HG02884 (cell line): ENCODE data around the gene ABCC11.

Experiments used
- ATAC-seq: cut with Tn5 transposase; IDR thresholded peaks from one replicate; pipeline ENCODE4 v1.9.1; 2021; ENCODE audit warnings: mild to moderate bottlenecking, moderate library complexity; ENCODE audit not compliant: unreplicated experiment

ABCC11 gene

DNA sequence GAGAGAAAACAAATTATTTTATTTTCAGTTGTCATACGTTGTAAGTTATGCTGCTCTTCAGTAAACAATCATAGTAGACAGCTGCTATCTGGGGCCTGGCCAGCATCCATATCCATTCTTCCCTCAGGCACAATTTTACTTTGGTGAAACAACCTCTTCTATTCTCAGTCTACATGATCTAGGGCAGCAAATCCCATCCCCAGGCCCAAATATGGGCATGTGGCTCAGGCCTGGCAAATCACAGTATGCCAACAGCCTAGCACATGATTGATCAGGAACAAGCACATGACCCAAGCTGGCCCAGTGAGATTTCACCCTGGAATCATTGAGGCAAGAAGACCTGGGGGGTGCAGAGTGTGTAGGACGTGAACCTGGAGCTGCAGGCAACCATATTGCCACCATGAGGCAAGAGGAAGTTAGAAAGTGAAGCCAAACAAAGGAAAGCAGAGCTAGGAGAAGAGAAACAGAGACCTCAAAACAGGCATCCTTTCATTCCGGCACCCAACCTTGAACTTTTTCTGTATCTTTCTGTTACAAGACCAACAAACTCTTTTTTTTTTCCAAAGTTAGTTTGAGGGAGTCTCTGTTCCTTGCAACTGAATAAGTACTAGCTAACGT is 81.3 kb downstream of the ABCC11 start:
- no peak for ATAC-seq

DNA sequence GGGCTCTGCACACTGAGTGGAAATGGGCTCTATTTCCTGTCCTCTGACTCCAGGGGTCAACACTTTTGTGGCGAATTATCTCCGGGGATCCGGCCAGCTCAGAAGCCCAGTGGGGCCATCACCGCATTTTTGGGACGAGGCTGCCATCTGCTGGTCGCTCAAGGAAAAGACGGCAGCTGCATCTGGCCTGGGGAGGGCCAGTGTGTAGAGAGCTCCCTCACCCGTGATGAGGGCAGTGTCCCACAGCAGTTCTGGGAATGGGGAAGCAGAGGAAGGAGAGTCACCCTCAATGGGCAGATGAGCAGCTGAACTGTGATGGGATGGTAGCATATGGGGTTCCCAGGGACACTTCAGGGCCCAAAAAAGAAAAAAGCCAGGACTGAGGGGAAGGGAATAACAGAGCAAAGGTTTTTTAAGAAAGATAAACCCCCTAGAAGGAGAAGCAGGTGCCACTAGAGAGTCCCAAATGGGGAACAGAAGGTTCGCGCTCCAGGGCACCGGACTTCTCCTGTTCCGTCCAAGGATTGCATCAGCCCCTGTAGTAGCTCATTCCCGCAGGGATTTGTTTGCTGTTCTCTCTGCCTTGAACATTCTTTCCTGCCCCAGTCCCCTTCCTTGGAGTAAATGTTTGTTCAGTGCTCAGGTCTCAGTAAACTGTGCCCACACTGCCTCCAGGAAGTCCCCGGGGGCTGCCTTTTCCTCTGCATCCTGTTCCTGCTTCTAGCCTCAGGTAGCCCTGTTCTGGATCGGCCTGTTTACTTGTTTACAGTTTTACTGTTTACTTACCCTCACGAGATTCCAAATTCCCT is 82.2 kb downstream of the ABCC11 start:
- peak; percentile 80 for ATAC-seq

DNA sequence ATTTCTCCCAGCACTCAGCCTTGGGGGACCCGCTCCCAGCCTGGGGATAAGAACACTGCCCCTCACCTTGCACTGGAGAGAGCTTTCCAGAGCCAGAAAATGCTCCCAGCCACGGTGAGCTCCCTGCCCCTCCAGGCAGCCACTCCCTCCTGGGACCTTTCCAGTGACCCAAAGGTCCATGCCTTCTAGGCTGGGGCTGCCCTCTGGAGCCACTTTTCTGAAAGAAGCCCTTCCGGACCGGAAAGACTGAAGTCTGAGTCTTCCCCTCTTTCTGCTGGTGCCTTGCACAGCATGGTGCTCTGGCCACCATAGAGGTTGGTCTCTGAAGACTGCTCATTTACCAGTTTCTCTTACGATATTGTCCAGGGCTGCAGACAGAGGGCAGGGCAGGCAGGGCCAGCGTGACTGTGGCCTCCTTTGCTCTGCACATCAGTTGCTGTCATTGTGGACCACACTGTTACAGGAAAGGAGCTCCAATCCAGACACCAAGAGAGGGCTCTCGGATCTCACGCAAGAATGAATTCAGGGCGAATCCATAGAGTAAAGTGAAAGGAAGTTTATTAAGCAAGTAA is 84.4 kb downstream of the ABCC11 start:
- no peak for ATAC-seq

DNA sequence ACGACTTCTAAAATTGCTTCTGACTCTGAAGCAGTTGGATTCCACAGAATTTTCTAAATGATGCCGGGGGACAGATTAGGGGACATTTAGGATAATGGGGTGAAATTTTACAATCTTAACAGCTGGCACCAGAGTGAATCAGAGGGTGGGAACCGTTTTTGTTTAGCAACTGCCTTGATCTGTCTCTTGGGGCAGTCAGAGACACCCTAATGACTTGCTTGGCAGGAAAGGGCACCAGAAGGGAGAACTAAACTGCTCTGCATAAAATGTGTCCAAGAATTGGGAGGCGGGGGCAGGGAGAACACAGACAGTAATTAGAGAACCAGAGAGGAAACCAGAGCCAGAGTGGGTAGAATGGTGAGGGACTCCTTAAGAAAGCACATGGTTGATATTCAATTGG is 85.4 kb downstream of the ABCC11 start:
- no peak for ATAC-seq

DNA sequence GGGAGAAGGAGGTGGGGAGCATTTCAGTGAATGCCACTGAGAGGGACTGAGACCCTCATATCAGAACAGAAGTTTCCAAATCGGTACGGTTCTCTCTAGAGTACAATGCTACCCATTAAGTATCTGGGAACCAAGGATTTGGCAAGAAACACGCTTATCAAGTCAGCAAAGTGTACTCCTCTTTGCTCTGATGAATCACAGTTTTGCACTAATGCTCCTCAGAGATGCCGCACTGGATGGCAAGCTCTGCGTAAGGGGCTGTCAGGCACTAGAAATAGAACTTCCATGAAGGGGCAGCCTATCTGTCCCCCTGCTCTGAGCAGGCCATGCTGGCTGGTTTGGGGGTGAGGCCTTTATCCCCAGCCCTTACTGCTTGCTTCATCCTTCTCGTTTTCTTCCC is 86.8 kb downstream of the ABCC11 start:
- ATAC-seq = no peak

DNA sequence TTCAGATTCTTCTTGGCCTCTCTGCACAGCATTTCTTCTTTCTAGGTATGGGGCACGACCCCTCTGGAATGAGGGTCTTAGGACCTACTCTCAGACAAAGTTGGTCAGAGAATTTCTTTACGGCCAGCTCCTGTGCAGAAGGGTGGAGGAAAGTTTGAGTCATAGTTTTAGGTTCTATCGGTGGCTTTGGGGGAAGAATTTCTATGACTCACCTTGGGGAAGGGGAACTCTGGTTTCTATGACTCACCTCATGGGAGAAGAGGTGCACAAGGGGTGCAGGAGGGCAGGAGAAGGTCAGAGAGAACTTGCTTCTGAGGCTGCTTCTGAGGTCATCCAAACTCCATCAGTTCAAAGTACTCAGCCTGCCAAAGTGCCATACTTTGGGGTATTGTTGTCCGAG is 89.0 kb downstream of the ABCC11 start:
- peak; percentile 82 for ATAC-seq

DNA sequence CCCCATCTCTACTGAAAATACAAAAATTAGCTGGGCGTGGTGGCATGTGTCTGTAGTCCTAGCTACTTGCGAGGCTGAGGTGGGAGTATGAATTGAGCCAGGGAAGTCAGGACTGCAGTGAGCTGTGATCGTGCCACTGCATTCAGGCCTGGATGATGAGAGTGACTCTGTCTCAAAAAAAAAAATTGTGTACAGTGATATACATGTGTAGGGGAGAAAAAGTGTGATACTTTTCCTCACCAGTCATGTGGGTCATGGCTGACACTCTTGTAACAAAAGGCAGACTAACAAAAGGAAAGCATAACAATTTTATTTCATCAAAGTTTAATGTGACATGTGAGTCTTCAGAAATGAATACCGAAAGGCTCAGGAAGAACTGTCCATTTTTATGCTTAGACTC is 89.5 kb downstream of the ABCC11 start:
- no peak for ATAC-seq

DNA sequence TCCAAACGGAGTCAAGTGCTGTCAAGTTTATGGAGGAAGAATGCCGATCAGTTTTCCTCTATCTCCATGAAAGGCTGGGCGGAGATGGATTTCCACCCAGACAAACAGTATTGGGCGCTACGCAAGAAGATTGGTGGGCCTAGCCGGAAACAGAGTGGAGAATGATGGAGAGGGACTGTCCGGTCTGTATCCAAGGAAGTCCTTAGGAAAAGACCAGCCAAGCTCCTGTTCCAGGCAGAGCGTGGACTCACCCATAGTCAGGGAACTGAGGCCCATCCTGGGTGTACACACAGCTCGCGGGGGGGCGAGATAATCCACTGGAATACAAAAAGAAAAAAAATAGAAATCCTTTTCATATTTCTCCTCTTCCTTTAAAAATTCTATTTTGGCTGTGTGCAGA is 90.0 kb downstream of the ABCC11 start:
- no peak for ATAC-seq

DNA sequence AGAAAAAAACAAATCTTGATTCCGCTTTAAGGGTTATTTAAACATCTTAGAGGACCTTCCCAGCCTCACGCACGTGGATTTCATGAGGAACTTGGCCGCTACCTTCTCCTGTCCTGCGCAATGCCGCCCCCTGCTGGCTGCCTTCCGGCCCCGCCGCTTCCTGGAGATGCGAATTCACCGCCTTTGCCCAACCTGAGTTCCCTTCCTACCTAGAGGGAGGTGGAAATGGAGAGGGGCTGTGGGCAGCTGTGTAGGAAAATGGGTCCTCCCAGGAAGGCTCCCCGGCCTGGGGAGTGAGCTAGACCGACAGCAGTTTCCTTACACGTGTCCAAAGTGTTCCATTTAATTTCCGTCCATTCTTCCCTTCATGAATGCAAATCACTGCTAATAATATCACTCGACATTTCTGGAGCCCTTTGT is 90.5 kb downstream of the ABCC11 start:
- no peak for ATAC-seq

DNA sequence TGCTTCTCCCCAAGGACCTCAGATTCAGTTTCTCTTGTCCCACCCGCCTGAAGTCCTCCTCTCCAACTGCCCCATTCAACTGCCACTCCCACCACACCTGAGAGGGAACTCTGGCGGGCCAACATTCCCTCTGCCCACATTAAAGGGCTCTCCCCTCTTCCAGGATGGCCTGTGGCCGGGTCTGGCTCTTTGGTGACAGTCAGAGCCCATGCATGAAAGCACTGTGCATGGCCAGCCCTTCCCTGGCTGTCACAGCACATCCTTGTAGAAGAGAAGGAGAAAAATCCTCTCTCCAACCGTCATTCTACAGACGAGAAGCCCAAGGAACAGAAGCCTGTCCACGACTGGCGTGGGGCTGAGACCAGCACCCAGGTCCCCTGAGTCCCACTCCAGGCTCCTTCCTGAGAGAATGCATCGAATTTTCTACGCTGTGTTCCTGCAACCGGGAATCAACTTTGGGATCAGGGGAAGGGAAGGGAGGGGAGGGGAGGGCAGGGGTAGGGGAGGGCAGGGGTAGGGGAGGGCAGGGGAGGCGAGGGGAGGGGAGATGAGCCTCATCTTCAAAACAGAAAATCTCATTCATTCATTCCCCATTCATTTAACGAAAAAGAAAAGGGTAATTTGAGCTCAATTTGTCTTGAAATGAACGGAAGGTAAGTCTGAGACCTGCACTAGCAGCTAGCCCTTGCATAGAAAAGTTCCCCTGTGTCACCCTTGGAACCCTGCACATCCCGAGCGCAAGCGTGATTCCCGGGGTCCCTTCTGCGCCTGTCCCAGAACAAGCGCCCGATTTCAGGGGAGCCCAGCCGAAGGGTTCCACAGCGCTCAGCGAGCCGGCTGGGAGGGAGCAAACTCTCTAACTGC is 91.2 kb downstream of the ABCC11 start, which contains the start of gene ABCC12:
ABCC12 (minus strand) TSS at position 68 of the 864 bp plus-strand sequence. CDS start 9,569 bp downstream, outside the sequence.
- no peak for ATAC-seq

DNA sequence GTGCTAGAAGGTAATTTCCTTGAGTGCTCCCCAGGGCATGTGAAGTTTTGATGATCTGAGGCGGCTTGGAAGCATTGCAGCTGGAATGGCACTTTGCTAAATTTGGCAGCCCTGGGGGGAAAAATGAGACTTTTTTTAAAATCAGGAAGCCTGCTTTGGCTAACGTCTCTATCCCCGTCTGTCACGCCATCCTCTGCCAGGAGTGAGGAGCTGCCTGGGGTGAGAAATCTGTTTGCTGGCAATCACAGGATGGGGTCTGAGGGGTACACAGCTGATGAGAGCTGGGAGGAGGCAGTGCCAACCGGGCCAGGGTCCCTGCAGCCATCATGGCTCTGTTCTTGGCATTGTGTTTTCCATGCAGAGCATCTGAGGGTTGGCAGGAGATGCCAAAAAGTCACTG is 93.6 kb downstream of the ABCC11 start:
- ATAC-seq = no peak

DNA sequence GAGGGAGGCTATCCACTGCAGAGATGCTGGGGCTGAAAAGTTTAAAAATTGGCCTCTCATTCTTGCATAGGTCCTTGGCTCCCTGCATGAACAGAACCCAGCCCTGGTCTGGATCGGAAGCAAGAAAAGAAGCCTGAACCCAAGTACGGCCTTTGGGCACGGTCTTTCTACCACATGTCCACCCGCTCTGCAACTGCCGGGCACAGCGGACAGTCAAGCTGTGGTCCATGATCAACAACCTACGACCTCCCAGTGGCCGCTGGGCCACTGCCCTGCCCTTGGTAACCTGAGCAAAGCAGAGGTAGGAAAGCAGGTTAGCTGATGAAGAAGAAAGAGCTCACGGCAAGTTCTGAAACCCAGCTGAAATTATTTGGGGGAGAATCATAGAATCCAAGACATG is 95.1 kb downstream of the ABCC11 start:
- no peak for ATAC-seq

DNA sequence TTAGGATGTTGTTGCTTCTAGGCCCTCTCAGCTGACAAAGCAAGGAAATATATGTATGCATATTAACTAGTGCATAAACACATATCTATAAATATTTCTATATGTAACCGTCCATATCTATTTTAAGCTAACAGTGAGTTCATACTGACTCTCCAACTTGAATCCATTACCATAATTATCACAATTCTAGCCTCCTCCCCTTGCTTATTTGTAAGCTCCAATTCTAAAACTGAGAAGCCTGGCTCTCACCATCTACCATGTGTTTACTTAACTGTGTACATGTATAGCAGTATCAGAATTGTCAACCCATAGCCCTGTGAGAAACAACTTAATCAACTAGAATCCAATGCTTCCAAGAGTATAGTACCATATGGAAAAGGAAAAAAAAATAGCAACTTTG is 96.6 kb downstream of the ABCC11 start:
- ATAC-seq = no peak

DNA sequence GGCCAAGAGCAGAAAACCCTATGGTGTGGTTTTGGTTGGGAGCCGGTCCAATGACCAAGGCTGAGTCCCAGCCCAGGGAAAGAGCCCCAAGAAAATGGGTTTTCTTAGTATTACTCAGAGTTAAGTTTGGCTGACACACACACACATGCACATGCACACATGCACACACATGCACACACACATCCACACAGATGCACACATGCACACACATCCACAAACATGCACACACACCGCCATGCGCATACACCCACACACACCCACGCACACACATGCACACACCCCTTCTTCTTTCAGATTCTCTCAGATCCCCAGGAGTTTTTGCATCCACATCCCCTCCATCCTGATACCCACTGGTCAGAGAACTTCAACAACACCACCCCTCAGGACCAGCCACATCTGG is 100.6 kb downstream of the ABCC11 start:
- no peak for ATAC-seq

DNA sequence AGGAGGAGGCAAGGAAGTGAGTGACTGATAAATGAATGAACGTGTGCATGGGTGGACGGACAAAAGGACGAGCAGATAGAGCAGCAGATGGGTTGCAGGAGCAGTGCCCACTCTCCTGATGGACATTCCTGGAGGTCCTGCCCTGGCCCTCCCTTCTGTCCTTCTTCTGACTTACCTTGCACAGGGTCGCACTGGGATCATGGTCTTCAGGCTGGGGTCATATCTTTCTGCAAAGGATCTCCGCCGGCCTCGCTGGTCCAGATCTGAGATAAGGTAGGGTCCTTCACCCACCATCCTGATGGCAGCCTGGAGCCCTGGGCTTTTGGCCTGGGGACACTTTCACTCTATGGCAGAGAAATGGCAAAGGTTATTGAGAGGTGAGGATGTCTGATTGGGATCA is 101.2 kb downstream of the ABCC11 start:
- no peak for ATAC-seq

DNA sequence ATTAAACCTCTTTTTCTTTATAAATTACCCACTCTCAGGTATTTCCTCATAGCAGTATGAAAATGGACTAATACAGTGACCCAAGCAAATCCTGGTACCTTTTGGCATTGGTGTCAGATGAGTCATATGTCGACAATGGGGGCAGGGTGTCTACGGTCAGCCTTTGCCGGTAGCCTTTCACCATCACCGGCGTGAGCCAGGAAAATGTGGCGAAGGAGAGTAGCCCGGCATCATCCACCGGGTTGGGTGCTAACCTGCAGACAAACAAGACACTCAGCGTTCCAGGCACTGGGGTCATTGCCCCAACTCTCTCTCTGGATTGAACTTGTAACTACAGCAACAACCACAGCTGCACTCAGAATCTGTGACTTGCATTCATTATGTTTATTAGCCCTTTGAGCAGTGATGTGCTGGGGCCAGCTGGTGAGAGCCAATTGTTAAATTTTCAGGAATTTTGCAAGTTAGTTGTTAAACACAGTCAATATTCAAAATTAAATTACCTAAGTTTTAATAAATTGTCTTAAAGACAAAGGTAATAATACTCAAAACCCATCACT is 103.4 kb downstream of the ABCC11 start:
- no peak for ATAC-seq

DNA sequence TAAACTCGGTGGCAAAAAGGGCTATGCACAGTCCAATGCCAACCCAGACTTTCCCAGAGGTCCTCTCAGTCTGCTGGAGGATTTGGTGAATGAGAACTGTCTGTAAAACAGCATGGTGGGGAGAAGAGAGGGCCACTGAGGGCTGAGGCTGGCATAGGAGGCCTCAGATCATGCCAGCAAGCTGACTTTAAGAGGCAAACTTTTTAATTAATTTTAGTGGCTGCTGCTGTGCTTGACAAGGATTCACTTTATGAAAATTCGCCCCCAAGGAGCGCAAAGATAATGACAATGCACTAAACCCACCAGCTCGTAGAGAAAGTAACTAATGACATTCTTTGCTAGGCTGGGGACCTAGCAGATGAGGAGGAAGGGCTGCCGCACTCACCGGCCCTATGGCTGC is 106.5 kb downstream of the ABCC11 start:
- ATAC-seq = no peak

DNA sequence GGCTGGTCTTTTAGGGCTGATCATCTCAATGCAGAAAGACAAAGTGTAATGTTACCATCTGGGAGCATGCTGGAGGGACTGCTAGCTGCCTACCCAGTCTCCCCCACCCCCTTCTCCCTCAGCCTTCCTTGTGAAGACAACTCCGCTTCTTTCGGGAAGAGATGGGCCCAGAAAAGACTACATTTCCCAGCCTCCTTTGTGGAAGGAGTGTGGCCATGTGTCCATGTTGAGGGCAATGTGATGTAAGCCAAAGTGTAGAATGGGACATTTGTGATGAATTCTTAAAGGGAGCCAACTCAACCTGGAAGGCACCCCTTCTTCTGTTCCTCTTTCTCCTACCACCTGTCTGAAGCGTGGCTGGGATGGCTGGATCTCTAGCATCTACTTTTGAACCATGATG is 107.8 kb downstream of the ABCC11 start:
- no peak for ATAC-seq

DNA sequence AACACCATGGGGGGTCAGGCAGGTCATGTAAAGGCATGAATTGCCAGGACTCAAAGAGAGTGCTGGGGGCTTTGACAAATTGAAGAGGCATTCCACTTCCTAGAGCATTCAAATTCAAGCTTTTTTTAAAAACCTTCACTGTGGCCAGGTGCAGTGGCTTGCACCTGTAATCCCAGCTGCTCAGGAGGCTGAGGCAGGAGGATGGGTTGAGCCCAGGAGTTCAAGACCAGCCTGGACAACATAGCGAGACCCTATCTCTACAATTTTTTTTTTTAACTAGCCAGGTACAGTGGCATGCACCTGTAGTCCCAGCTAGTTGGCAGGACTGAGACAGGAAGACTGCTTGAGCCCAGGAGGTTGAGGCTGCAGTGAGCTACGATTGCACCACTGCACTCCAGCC is 108.8 kb downstream of the ABCC11 start:
- ATAC-seq = no peak

DNA sequence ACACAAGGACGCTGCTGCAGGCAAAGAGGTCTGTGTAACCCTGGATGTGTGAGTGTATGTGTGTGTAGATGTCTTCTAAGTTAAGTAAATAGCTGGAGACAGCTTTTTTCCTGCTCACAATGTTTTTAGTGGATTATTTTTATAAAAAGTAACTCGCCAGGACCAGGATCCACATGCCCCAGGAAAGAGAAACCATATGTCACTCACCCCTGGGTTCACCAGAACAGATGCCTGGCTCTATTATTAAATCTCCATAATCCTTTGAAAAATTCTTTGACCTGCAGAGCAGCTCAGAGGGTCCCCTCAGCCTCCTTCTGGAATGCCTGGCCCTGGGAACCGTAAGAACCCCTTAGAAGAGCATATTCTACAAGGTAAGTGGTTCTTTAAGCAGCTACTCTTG is 109.5 kb downstream of the ABCC11 start:
- no peak for ATAC-seq
